GM12891 (cell line): Measurements from ENCODE around the gene SOWAHC.

Experiments used
- DNase-seq: peaks from one replicate; pipeline ENCODE4 v3.0.0; 2011; ENCODE audit warnings: low spot score; ENCODE audit not compliant: insufficient read length
- FAIRE-seq: peaks from 2 replicates; lab custom pipeline; 2011; peaks lifted over from hg19 to GRCh38; lab: Jason Lieb, UNC
- PAX5 ChIP-seq: IDR thresholded peaks from 2 replicates; pipeline ENCODE4 v1.6.1; 2011; ENCODE audit warnings: low read length, moderate library complexity, mild to moderate bottlenecking; ENCODE audit not compliant: insufficient read depth, severe bottlenecking
- POLR2A ChIP-seq: IDR thresholded peaks from 2 replicates; pipeline ENCODE4 v1.6.1; 2011; ENCODE audit warnings: low read depth, low read length, control low read depth
- POLR2AphosphoS5 ChIP-seq: IDR thresholded peaks from 2 replicates; pipeline ENCODE4 v1.6.1; 2011; ENCODE audit warnings: low read depth, low read length, control low read depth
- POU2F2 ChIP-seq: IDR thresholded peaks from 2 replicates; pipeline ENCODE4 v1.6.1; 2011; ENCODE audit warnings: low read depth, mild to moderate bottlenecking, control low read depth, low read length, moderate library complexity
- SPI1 ChIP-seq: IDR thresholded peaks from 2 replicates; pipeline ENCODE4 v1.6.1; 2011; ENCODE audit warnings: low read depth, low read length, control low read depth
- TAF1 ChIP-seq: IDR thresholded peaks from 2 replicates; pipeline ENCODE4 v1.6.1; 2011; ENCODE audit warnings: low read depth, low read length, control low read depth

The SOWAHC gene

DNA sequence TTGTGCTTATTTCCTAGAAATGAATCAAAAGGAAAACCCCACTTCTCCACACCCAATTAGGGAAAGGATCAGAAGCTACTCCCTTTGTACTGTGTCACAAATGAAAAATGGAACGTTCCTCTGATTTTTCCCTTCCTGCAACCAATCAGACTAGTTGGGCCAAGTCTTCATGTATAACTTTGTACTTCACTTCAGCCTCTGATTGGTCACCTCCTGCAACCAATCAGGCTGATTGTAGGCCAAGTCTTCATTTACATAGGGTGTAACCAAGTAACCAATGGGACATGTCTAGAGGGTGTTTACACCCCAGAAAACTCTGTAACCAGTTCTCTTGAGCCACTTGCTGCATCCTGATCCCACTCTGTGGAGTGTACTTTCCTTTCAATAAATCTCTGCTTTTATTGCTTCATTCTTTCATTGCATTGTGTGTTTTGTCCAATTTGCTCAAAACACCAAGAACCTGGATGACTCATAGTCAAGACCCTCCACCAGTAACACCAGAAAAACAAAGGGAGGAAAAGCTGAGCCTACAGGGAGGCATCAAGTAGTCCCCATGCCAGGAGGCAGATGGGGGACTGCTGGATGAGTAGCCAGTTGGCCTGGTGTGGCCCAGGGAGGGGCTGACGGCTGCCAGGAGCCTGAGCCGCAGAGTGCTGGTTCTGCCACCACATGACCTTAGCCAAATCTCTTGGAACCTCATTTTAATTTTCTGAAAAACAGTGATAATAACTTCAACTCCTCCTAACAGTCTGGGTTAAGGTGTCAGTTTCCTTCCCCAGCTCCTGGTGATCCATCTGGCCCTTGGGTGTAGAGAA is 46.1 kb downstream of the SOWAHC start:
- FAIRE-seq, result no peak
- DNase-seq, result no peak
- no peak for TF ChIP-seq PAX5
- TF ChIP-seq POU2F2, result no peak
- TF ChIP-seq TAF1, result no peak
- TF ChIP-seq POLR2A, result no peak
- no peak for TF ChIP-seq SPI1

DNA sequence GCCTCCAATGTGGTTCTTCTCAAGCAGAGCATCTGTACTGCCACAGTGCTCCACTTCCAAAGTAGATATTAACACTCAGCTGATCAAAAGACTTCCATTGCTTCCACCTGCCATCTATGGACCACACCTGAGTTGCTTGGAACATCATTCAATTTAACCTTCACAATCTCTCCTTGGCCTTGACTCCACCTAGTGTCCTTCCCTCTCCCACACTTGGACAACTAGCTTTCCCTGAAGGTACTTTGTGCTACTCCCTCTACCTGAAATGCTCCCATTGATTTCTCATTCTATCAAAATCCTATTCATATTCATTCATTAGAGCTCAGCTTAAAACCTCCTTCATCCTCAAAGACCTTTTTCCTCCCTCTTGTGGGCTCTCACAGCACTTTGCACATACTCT is 48.7 kb downstream of the SOWAHC start:
- FAIRE-seq (no peak), DNase-seq (no peak)
- no peak for TF ChIP-seq PAX5
- no peak for TF ChIP-seq POU2F2
- no peak for TF ChIP-seq POLR2AphosphoS5
- TF ChIP-seq SPI1, result no peak
- no peak for TF ChIP-seq TAF1
- TF ChIP-seq POLR2A, result no peak

DNA sequence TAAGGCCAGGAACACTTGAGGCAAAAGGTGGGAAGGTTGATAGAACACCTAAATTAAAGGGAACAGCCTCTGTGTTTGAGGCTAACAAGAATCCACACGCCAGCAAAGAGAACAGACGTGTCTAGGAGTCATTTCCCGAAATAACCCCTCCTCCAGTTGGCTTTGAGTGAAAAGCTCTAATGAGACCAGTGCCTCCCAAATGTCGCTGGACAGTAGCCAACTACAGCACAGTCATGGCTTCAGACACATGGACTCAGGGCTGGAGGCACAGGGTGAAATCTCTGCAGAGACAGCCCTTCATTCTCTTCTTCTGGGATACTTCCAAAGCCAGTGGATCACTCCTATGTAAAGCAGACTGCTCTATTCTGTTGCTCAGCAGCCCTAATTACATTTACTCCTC is 49.6 kb downstream of the SOWAHC start:
- DNase-seq (no peak), FAIRE-seq (no peak)
- TF ChIP-seq PAX5 (no peak), POLR2A (no peak), TAF1 (no peak), SPI1 (no peak), POLR2AphosphoS5 (no peak), POU2F2 (no peak)

GRCh38 chr2:109666466-109666865 is 52.3 kb downstream of the SOWAHC start:
- no peak for DNase-seq
- no peak for FAIRE-seq
- no peak for TF ChIP-seq TAF1
- TF ChIP-seq POLR2A, result no peak
- no peak for TF ChIP-seq PAX5
- no peak for TF ChIP-seq SPI1
- no peak for TF ChIP-seq POU2F2
- TF ChIP-seq POLR2AphosphoS5, result no peak
